ENCODE results near the gene LRRC72.
"Not testable (repeated sequence)": the region's sequence is repeated elsewhere in the genome, so short reads cannot be mapped to it uniquely, and the experiment has no call there.

The LRRC72 gene

GRCh38 chr7:16529697-16530096 lies 3.1 kb downstream of the LRRC72 start:
- H3K27ac ChIP-seq, result no peak overlapping the region
- H3K36me3 ChIP-seq (replicated peaks), result no peaks in the 10 kb centered on the region
- TF ChIP-seq CTCF (IDR thresholded peaks at IDR 0.05; ENCODE audit: low read depth, low read length, missing control alignments), result no peak
- no peaks in the 10 kb centered on the region for H3K27me3 ChIP-seq (replicated peaks)
- no peak overlapping the region for H3K4me3 ChIP-seq (ENCODE audit: low read depth, low read length)
- in situ Hi-C loops (cut with HindIII; ENCODE audit: low pct_ligation_motif_present, low sequenced_read_pairs), result no loop called here
- DNase-seq, result no peak

- no peak for DNase-seq
- Histone ChIP-seq H3K27me3 (replicated peaks) (no peaks in the 10 kb centered on the region), H3K27ac (no peak overlapping the region), H3K36me3 (replicated peaks) (no peaks in the 10 kb centered on the region), H3K4me3 (ENCODE audit: low read depth, low read length) (no peak overlapping the region)
- TF ChIP-seq CTCF (IDR thresholded peaks at IDR 0.05; ENCODE audit: low read depth, low read length, missing control alignments), result no peak
- in situ Hi-C loops (cut with HindIII; ENCODE audit: low pct_ligation_motif_present, low sequenced_read_pairs), result no loop called here
Measured at GRCh38 chr7:16531707-16532106, 5.1 kb downstream of the LRRC72 start.

- in situ Hi-C loops (cut with HindIII; ENCODE audit: low pct_ligation_motif_present, low sequenced_read_pairs), result no loop called here
- Histone ChIP-seq H3K27me3 (replicated peaks) (no peaks in the 10 kb centered on the region), H3K36me3 (replicated peaks) (no peaks in the 10 kb centered on the region), H3K27ac (no peak overlapping the region), H3K4me3 (ENCODE audit: low read depth, low read length) (no peak overlapping the region)
- TF ChIP-seq CTCF (IDR thresholded peaks at IDR 0.05; ENCODE audit: low read depth, low read length, missing control alignments), result no peak
- no peak for DNase-seq
Measured at GRCh38 chr7:16532272-16532671, 5.6 kb downstream of the LRRC72 start.

GRCh38 chr7:16535500-16535899 lies 8.9 kb downstream of the LRRC72 start:
- in situ Hi-C loops (cut with HindIII; ENCODE audit: low pct_ligation_motif_present, low sequenced_read_pairs), result no loop called here
- Histone ChIP-seq H3K27me3 (replicated peaks) (no peaks in the 10 kb centered on the region), H3K27ac (no peak overlapping the region), H3K36me3 (replicated peaks) (no peaks in the 10 kb centered on the region), H3K4me3 (ENCODE audit: low read depth, low read length) (no peak overlapping the region)
- DNase-seq, result no peak
- no peak for TF ChIP-seq CTCF (IDR thresholded peaks at IDR 0.05; ENCODE audit: low read depth, low read length, missing control alignments)

GRCh38 chr7:16540559-16540958 lies 13.9 kb downstream of the LRRC72 start:
- H3K4me3 ChIP-seq (ENCODE audit: low read depth, low read length); H3K36me3 ChIP-seq (replicated peaks); H3K27ac ChIP-seq; in situ Hi-C loops (cut with HindIII; ENCODE audit: low pct_ligation_motif_present, low sequenced_read_pairs); DNase-seq; H3K27me3 ChIP-seq (replicated peaks): not testable (repeated sequence)

- no peak for TF ChIP-seq CTCF (IDR thresholded peaks at IDR 0.05; ENCODE audit: low read depth, low read length, missing control alignments)
- no peaks in the 10 kb centered on the region for H3K27me3 ChIP-seq (replicated peaks)
- no peak overlapping the region for H3K27ac ChIP-seq
- in situ Hi-C loops (cut with HindIII; ENCODE audit: low pct_ligation_motif_present, low sequenced_read_pairs), result no loop called here
- H3K4me3 ChIP-seq (ENCODE audit: low read depth, low read length), result no peak overlapping the region
- DNase-seq, result no peak
- no peaks in the 10 kb centered on the region for H3K36me3 ChIP-seq (replicated peaks)
Measured at GRCh38 chr7:16542401-16542800, 15.8 kb downstream of the LRRC72 start.
